HEK293 (cell line): Measurements from ENCODE around the gene PLPP1.

Source experiments
- KLF1 ChIP-seq: fragments of 450-650 bp; formaldehyde crosslinking; IDR thresholded peaks from 2 replicates; pipeline ENCODE4 v1.5.1; 2016; ENCODE audit warnings: missing biosample characterization, missing genetic modification characterization
- TCF7L2 ChIP-seq: IDR thresholded peaks from 2 replicates; pipeline ENCODE4 v1.6.1; 2011; ENCODE audit warnings: low read depth, mild to moderate bottlenecking, inconsistent platforms, low read length, moderate library complexity, borderline replicate concordance
- YY1 ChIP-seq: fragments of 450-650 bp; formaldehyde crosslinking; IDR thresholded peaks from 2 replicates; pipeline ENCODE4 v1.5.1; 2018; ENCODE audit warnings: missing biosample characterization, missing genetic modification characterization
- ZBTB7A ChIP-seq: fragments of 450-650 bp; formaldehyde crosslinking; IDR thresholded peaks from 2 replicates; pipeline ENCODE4 v1.5.1; 2016; ENCODE audit warnings: low read depth, missing biosample characterization, missing genetic modification characterization
- ZNF175 ChIP-seq: fragments of 450-650 bp; formaldehyde crosslinking; IDR thresholded peaks from 2 replicates; pipeline ENCODE4 v1.5.1; 2016; ENCODE audit warnings: missing biosample characterization, missing genetic modification characterization
- ZNF311 ChIP-seq: fragments of 450-650 bp; formaldehyde crosslinking; IDR thresholded peaks from 2 replicates; pipeline ENCODE4 v1.5.1; 2017; ENCODE audit warnings: missing biosample characterization, missing genetic modification characterization, borderline replicate concordance
- ZNF571 ChIP-seq: fragments of 450-650 bp; formaldehyde crosslinking; IDR thresholded peaks from 2 replicates; pipeline ENCODE4 v1.5.0; 2017; ENCODE audit warnings: missing biosample characterization, missing genetic modification characterization
- ZNF600 ChIP-seq: fragments of 450-650 bp; formaldehyde crosslinking; IDR thresholded peaks from 2 replicates; pipeline ENCODE4 v1.5.1; 2016; ENCODE audit warnings: missing biosample characterization, missing genetic modification characterization
- ZNF660 ChIP-seq: fragments of 450-650 bp; IDR thresholded peaks from 2 replicates; pipeline ENCODE4 v1.5.1; 2018; ENCODE audit warnings: missing biosample characterization, mild to moderate bottlenecking, missing genetic modification characterization
- ZSCAN23 ChIP-seq: fragments of 450-650 bp; formaldehyde crosslinking; IDR thresholded peaks from 2 replicates; pipeline ENCODE4 v1.5.1; 2016; ENCODE audit warnings: missing biosample characterization, missing genetic modification characterization
- TF ChIP-seq, protein P1 (sequence below): fragments of 450-650 bp; formaldehyde crosslinking; IDR thresholded peaks from 2 replicates; pipeline ENCODE4 v1.5.1; 2016; ENCODE audit warnings: missing biosample characterization, missing genetic modification characterization
- TF ChIP-seq, protein P2 (sequence below): fragments of 450-650 bp; formaldehyde crosslinking; IDR thresholded peaks from 2 replicates; pipeline ENCODE4 v1.5.1; 2016; ENCODE audit warnings: missing biosample characterization, missing genetic modification characterization
- TF ChIP-seq, protein P3 (sequence below): fragments of 450-650 bp; formaldehyde crosslinking; IDR thresholded peaks from 2 replicates; pipeline ENCODE4 v1.5.1; 2016; ENCODE audit warnings: missing biosample characterization, missing genetic modification characterization

DNA sequence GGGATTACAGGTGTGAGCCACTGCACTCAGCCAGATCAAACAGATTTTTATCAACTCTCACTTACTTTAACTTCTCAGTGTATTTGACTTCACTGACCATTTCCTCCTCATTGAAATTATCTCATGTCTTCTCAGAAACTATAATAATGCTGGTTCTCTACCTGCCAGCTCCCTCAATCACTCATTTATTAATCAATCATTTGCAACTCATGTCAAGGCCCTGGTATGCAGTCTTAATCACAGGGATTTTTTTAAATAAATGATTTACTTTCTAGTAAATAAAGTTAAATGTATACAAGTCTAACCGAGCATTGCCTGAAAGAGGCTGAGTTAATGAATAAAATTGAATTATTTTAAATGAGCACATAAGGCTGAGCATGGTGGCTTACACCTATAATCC, 63.3 kb downstream of the PLPP1 start:
- TF ChIP-seq ZNF660 (tag by site-specific recombination) (no peak), ZSCAN23 (tag by site-specific recombination) (no peak), ZNF600 (no peak), ZNF175 (tag by site-specific recombination) (no peak), ZBTB7A (tag by site-specific recombination) (no peak), TCF7L2 (no peak), ZNF311 (tag by site-specific recombination) (no peak), YY1 (tag by site-specific recombination) (no peak), KLF1 (tag by site-specific recombination) (no peak), ZNF571 (tag by site-specific recombination) (no peak)
- TF ChIP-seq, protein P1, sequence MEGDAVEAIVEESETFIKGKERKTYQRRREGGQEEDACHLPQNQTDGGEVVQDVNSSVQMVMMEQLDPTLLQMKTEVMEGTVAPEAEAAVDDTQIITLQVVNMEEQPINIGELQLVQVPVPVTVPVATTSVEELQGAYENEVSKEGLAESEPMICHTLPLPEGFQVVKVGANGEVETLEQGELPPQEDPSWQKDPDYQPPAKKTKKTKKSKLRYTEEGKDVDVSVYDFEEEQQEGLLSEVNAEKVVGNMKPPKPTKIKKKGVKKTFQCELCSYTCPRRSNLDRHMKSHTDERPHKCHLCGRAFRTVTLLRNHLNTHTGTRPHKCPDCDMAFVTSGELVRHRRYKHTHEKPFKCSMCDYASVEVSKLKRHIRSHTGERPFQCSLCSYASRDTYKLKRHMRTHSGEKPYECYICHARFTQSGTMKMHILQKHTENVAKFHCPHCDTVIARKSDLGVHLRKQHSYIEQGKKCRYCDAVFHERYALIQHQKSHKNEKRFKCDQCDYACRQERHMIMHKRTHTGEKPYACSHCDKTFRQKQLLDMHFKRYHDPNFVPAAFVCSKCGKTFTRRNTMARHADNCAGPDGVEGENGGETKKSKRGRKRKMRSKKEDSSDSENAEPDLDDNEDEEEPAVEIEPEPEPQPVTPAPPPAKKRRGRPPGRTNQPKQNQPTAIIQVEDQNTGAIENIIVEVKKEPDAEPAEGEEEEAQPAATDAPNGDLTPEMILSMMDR = no peak
- TF ChIP-seq, protein P2, sequence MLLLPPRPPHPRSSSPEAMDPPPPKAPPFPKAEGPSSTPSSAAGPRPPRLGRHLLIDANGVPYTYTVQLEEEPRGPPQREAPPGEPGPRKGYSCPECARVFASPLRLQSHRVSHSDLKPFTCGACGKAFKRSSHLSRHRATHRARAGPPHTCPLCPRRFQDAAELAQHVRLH = no peak
- TF ChIP-seq, protein P3, sequence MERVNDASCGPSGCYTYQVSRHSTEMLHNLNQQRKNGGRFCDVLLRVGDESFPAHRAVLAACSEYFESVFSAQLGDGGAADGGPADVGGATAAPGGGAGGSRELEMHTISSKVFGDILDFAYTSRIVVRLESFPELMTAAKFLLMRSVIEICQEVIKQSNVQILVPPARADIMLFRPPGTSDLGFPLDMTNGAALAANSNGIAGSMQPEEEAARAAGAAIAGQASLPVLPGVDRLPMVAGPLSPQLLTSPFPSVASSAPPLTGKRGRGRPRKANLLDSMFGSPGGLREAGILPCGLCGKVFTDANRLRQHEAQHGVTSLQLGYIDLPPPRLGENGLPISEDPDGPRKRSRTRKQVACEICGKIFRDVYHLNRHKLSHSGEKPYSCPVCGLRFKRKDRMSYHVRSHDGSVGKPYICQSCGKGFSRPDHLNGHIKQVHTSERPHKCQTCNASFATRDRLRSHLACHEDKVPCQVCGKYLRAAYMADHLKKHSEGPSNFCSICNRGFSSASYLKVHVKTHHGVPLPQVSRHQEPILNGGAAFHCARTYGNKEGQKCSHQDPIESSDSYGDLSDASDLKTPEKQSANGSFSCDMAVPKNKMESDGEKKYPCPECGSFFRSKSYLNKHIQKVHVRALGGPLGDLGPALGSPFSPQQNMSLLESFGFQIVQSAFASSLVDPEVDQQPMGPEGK (tag by site-specific recombination) = no peak
